HepG2 (cell line): ENCODE data around the gene SIRT7. TPM values are rescaled to one million over a fixed set of nuclear protein-coding genes. Genes with fewer than 3 reads are reported as not detected.

Experiments used
- CBX2 ChIP-seq, 2 experiments: fragments of 200-600 bp in 1 of 2; sonication (generic); formaldehyde crosslinking in 1 of 2; IDR thresholded peaks; 2 replicates each; pipeline versions ENCODE4 v1.7.0 to v1.8.1; 2018 to 2022; ENCODE audit warnings: low read depth in 2 of 2, low read length in 1 of 2, mild to moderate bottlenecking in 1 of 2, missing genetic modification reagents in 1 of 2
- FOXM1 ChIP-seq: sonication (generic); formaldehyde crosslinking; IDR thresholded peaks from 2 replicates; pipeline ENCODE4 v1.5.0; 2020; ENCODE audit warnings: missing genetic modification reagents
- HMG20A ChIP-seq: IDR thresholded peaks from 2 replicates; pipeline ENCODE4 v1.6.1; 2016; ENCODE audit warnings: borderline replicate concordance
- MEF2D ChIP-seq: sonication (generic); formaldehyde crosslinking; IDR thresholded peaks from 2 replicates; pipeline ENCODE4 v1.5.1; 2020; ENCODE audit warnings: mild to moderate bottlenecking, missing genetic modification reagents
- MTF1 ChIP-seq: sonication (generic); formaldehyde crosslinking; IDR thresholded peaks from 2 replicates; pipeline ENCODE4 v1.5.0; 2020; ENCODE audit warnings: missing genetic modification reagents
- NCOR1 ChIP-seq: fragments of 200-600 bp; sonication (generic); IDR thresholded peaks from 2 replicates; pipeline ENCODE4 v1.7.0; 2017; ENCODE audit warnings: antibody characterized with exemption, low read length, borderline replicate concordance
- PCBP2 ChIP-seq: fragments of 200-400 bp; formaldehyde crosslinking; optimal IDR thresholded peaks from 2 replicates; pipeline ENCODE3; 2018; ENCODE audit warnings: low read length, low read depth; ENCODE audit not compliant: poor library complexity, severe bottlenecking
- REL ChIP-seq: sonication (generic); formaldehyde crosslinking; conservative IDR thresholded peaks from 2 replicates; pipeline ENCODE4 v1.8.0; 2022; ENCODE audit warnings: mild to moderate bottlenecking, missing genetic modification reagents, moderate library complexity
- STAT6 ChIP-seq: sonication (generic); formaldehyde crosslinking; IDR thresholded peaks from 2 replicates; pipeline ENCODE4 v1.4.0; 2020; ENCODE audit warnings: missing genetic modification reagents, mild to moderate bottlenecking, borderline replicate concordance
- YY1 ChIP-seq: IDR thresholded peaks from 2 replicates; pipeline ENCODE4 v1.6.1; 2011; ENCODE audit warnings: low read length, low read depth, moderate library complexity, mild to moderate bottlenecking; ENCODE audit not compliant: insufficient read depth, insufficient replicate concordance
- ZFP36 ChIP-seq: fragments of 150-350 bp; IDR thresholded peaks from 2 replicates; pipeline ENCODE4 v1.6.1; 2018; ENCODE audit warnings: borderline replicate concordance, low read length, low read depth; ENCODE audit not compliant: partially characterized antibody
- ZNF124 ChIP-seq: sonication (generic); formaldehyde crosslinking; IDR thresholded peaks from 2 replicates; pipeline ENCODE4 v1.4.0; 2020; ENCODE audit warnings: missing genetic modification reagents
- ZNF18 ChIP-seq: sonication (generic); formaldehyde crosslinking; IDR thresholded peaks from 2 replicates; pipeline ENCODE4 v1.8.0; 2022; ENCODE audit warnings: mild to moderate bottlenecking, missing genetic modification reagents; ENCODE audit not compliant: insufficient replicate concordance
- ZNF382 ChIP-seq: sonication (generic); formaldehyde crosslinking; IDR thresholded peaks from 2 replicates; pipeline ENCODE4 v1.5.0; 2020; ENCODE audit warnings: missing genetic modification reagents, mild to moderate bottlenecking, borderline replicate concordance
- ZNF556 ChIP-seq: sonication (generic); formaldehyde crosslinking; IDR thresholded peaks from 2 replicates; pipeline ENCODE4 v1.4.0; 2020; ENCODE audit warnings: mild to moderate bottlenecking, missing genetic modification reagents, borderline replicate concordance
- ZNF598 ChIP-seq: sonication (generic); formaldehyde crosslinking; IDR thresholded peaks from 2 replicates; pipeline ENCODE4 v1.5.1; 2020; ENCODE audit warnings: mild to moderate bottlenecking, missing genetic modification reagents, borderline replicate concordance
- ZSCAN30 ChIP-seq: sonication (generic); formaldehyde crosslinking; IDR thresholded peaks from 2 replicates; pipeline ENCODE4 v1.5.0; 2020; ENCODE audit warnings: mild to moderate bottlenecking, missing genetic modification reagents
- ZSCAN9 ChIP-seq: IDR thresholded peaks from 2 replicates; pipeline ENCODE4 v1.6.1; 2016; ENCODE audit warnings: borderline replicate concordance
- polyA plus RNA-seq, 8 experiments: library from polyadenylated mRNA; depleted of rRNA in 3 of 8; stranded (reverse) in 7 of 8; unstranded in 1 of 8; fragments of >200 nt; fragmentation: Illumina TruSeq in 4 of 8; extraction: Trizol in 4 of 8; gene quantifications; 2 replicates each; pipeline versions ENCODE4 v1.2.1 to v1.2.3, GENCODE V29; 2011 to 2016; ENCODE audit warnings: low read depth in 4 of 8, missing spikeins in 1 of 8, mixed read lengths in 1 of 8; ENCODE audit not compliant: insufficient read depth in 1 of 8
- total RNA-seq, 5 experiments: library from RNA; depleted of rRNA; stranded (reverse); fragments of >200 nt; fragmentation: Illumina TruSeq; extraction: Trizol; gene quantifications; 2 replicates each; pipeline ENCODE4 v1.2.3, GENCODE V29; 2016; ENCODE audit warnings: low read depth in 1 of 5
- TF ChIP-seq, protein P1 (sequence below): sonication (generic); formaldehyde crosslinking; IDR thresholded peaks from 2 replicates; pipeline ENCODE4; 2020; ENCODE audit warnings: missing genetic modification reagents, mild to moderate bottlenecking, borderline replicate concordance
- TF ChIP-seq, protein P2 (sequence below): sonication (generic); formaldehyde crosslinking; IDR thresholded peaks from 2 replicates; pipeline ENCODE4 v1.8.0; 2022; ENCODE audit warnings: mild to moderate bottlenecking, missing genetic modification reagents, moderate library complexity

The SIRT7 gene
- total and polyA plus RNA-seq, 2 of the 13 experiments (the other 11 are each of a cell fraction or from before 2014, with no cell fraction given), result 8.3 to 24.8 TPM

DNA sequence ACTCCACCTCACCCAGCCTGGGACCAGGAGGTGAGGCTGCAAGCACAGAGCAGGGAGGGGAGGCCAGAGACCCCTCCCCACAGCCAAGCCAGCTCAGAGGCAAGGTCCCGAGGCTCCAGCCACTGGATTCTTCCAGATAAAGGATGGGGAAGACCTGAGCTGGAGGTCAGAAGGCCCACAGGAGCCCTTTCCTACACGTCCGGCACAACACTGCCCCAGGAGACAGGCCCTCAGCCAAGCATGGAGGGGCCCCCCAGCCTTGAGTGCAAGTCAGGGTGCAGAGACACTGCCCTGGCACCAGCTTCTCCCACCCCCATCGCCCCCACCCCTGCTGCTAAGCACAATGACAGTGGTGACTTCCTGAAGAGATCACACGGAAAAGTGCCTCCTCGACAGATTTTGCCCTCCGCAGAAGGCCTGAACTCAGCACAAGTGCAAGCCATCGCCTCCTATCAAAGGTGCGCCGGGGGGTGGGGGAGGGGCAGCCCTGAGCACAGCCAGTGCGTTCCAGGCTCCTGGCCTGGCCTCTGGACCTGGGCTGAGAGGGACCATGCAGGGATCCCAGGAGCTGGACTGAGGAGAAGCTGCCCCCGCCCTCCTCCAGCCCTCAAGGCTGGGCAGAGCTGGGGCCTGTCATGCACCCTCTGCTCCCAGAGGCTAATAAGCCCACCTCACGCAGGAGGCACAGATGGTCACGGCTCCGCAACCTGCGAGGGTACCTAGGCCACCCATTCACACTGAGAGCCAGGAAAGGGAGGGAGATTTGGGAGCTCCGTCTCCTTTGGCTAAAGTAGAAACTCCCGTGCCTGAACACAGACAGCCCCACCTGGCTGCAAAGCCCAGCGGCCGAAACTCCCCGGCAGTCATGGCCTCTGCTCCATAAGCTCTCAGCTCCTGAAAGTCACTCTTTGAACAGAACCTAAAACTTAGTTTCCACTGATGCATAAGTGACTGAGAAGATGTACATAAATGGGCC is 6.9 kb upstream of the SIRT7 start (continued):
- TF ChIP-seq, protein P1, sequence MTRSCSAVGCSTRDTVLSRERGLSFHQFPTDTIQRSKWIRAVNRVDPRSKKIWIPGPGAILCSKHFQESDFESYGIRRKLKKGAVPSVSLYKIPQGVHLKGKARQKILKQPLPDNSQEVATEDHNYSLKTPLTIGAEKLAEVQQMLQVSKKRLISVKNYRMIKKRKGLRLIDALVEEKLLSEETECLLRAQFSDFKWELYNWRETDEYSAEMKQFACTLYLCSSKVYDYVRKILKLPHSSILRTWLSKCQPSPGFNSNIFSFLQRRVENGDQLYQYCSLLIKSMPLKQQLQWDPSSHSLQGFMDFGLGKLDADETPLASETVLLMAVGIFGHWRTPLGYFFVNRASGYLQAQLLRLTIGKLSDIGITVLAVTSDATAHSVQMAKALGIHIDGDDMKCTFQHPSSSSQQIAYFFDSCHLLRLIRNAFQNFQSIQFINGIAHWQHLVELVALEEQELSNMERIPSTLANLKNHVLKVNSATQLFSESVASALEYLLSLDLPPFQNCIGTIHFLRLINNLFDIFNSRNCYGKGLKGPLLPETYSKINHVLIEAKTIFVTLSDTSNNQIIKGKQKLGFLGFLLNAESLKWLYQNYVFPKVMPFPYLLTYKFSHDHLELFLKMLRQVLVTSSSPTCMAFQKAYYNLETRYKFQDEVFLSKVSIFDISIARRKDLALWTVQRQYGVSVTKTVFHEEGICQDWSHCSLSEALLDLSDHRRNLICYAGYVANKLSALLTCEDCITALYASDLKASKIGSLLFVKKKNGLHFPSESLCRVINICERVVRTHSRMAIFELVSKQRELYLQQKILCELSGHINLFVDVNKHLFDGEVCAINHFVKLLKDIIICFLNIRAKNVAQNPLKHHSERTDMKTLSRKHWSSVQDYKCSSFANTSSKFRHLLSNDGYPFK (CRISPR knock-in tag), result no peak
- TF ChIP-seq ZNF18 (CRISPR knock-in tag) (no peak), STAT6 (CRISPR knock-in tag) (no peak), REL (CRISPR knock-in tag) (no peak), MTF1 (CRISPR knock-in tag) (no peak), PCBP2 (no peak), ZSCAN9 (CRISPR knock-in tag) (no peak), ZNF124 (no peak), ZSCAN30 (CRISPR knock-in tag) (no peak), MEF2D (no peak), ZNF382 (CRISPR knock-in tag) (no peak), ZNF598 (CRISPR knock-in tag) (no peak), YY1 (peak; percentile 12), ZFP36 (no peak), CBX2 (IDR thresholded peaks at IDR 0.05; ENCODE audit: low read depth, low read length) (no peak), CBX2 (CRISPR knock-in tag; IDR thresholded peaks at IDR 0.05; ENCODE audit: low read depth) (no peak), HMG20A (CRISPR knock-in tag) (no peak), FOXM1 (CRISPR knock-in tag) (no peak), NCOR1 (no peak), ZNF556 (CRISPR knock-in tag) (peak; percentile 87; the same call in 1 of the 2 replicates)
- TF ChIP-seq, protein P2, sequence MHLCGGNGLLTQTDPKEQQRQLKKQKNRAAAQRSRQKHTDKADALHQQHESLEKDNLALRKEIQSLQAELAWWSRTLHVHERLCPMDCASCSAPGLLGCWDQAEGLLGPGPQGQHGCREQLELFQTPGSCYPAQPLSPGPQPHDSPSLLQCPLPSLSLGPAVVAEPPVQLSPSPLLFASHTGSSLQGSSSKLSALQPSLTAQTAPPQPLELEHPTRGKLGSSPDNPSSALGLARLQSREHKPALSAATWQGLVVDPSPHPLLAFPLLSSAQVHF, result no peak
